Lower leg skin (tissue), 3 donors: ENCODE results near the gene TTI1.

Source experiments
- POLR2A ChIP-seq, 2 donors: fragments of 450-650 bp; IDR thresholded peaks; one replicate each; pipeline ENCODE4 v1.6.1; 2016 to 2017; ENCODE audit warnings: antibody characterized with exemption in 2 of 2, mild to moderate bottlenecking in 1 of 2, moderate library complexity in 1 of 2
- TF ChIP-seq, protein P1 (sequence below), 3 donors: fragments of 450-650 bp; IDR thresholded peaks; one replicate each; pipeline ENCODE4 v1.5.1; 2016; ENCODE audit warnings: antibody characterized with exemption in 3 of 3, mild to moderate bottlenecking in 3 of 3, moderate library complexity in 2 of 3

DNA sequence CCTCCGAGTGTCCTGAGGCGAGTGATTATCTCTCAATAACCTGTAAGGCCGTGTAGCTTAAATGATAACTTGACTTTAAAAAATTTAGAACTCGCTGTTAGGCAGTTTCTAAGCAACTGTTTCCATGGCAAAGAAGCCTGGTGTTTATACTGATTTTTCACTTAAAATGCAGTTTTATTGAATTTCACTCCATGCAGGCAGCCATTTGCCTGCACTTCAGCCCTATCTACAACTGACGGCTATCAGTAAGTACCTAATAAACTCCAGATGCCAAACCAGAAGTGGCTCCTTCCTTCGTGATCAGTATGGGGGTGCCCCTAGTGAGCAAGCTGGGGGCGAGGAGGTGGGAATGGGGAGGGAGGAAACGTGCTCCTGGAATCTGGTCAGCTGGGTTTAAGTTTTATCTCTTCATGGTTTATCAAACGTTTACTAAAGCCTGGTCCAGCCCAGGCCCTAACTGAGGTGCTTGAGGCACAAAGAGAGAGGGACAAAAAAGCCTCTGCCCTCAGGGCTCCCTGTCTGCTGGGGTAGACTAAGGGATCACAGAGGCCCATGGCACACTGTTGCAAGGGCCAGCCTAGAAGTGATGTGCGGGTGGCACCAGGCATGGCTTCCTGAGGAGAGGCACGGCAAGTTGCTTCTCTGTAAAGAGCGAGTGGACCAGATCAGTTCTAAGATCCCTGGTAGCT is 45.5 kb downstream of the TTI1 start:
- TF ChIP-seq, protein P1, sequence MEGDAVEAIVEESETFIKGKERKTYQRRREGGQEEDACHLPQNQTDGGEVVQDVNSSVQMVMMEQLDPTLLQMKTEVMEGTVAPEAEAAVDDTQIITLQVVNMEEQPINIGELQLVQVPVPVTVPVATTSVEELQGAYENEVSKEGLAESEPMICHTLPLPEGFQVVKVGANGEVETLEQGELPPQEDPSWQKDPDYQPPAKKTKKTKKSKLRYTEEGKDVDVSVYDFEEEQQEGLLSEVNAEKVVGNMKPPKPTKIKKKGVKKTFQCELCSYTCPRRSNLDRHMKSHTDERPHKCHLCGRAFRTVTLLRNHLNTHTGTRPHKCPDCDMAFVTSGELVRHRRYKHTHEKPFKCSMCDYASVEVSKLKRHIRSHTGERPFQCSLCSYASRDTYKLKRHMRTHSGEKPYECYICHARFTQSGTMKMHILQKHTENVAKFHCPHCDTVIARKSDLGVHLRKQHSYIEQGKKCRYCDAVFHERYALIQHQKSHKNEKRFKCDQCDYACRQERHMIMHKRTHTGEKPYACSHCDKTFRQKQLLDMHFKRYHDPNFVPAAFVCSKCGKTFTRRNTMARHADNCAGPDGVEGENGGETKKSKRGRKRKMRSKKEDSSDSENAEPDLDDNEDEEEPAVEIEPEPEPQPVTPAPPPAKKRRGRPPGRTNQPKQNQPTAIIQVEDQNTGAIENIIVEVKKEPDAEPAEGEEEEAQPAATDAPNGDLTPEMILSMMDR (IDR thresholded peaks at IDR 0.05): no peak
- TF ChIP-seq POLR2A (IDR thresholded peaks at IDR 0.05): no peak
